Activated B cell treated with CpG ODN at 0.5 μM for 24 hours (primary cell): ENCODE measurements around the gene NOC3L. TPM values are rescaled to one million over a fixed set of nuclear protein-coding genes. Genes with fewer than 3 reads are reported as not detected.

Experiments used
- ATAC-seq: fragments of 200-7000 bp; cut with Tn5 transposase; one replicate; pipeline ENCODE4 v1.10.0; 2021; ENCODE audit warnings: low read depth, mild to moderate bottlenecking, moderate library complexity
- CTCF ChIA-PET: fragments of 350-600 bp; sonication (Branson Sonifier 250); formaldehyde crosslinking; loops from one replicate; lab custom pipeline; 2021; ENCODE audit warnings: antibody characterized with exemption; lab: Charles Lee
- POLR2A ChIA-PET: fragments of 350-600 bp; sonication (Branson Sonifier 250); formaldehyde crosslinking; loops from one replicate; lab custom pipeline; 2021; ENCODE audit warnings: antibody characterized with exemption; lab: Charles Lee
- DNase-seq: peaks from one replicate; pipeline ENCODE4 v3.0.0; 2022
- H3K27ac Mint-ChIP-seq: one replicate; pipeline ENCODE4 v1.8.0; 2020; ENCODE audit warnings: mixed read lengths
- H3K27me3 Mint-ChIP-seq: one replicate; pipeline ENCODE4 v1.8.0; 2021; ENCODE audit warnings: mixed read lengths
- H3K36me3 Mint-ChIP-seq: one replicate; pipeline ENCODE4 v1.8.0; 2021; ENCODE audit warnings: low read depth, mixed read lengths
- H3K4me1 Mint-ChIP-seq: one replicate; pipeline ENCODE4 v1.8.0; 2021; ENCODE audit warnings: mixed read lengths
- H3K4me3 Mint-ChIP-seq: one replicate; pipeline ENCODE4 v1.8.0; 2020; ENCODE audit warnings: mild to moderate bottlenecking, mixed read lengths
- H3K9me3 Mint-ChIP-seq: one replicate; pipeline ENCODE4 v1.8.0; 2020; ENCODE audit warnings: mixed read lengths
- CTCF ChIP-seq: fragments of 200-600 bp; IDR thresholded peaks from one replicate; pipeline ENCODE4 v1.8.0; 2022; ENCODE audit warnings: antibody characterized with exemption, mild to moderate bottlenecking
- intact Hi-C: fragments of 100-400 bp; cut with micrococcal nuclease; formaldehyde crosslinking; loops from one replicate; pipeline ENCODE4 v1.15.1; 2024
- total RNA-seq: library from RNA; stranded (reverse); gene quantifications from 2 replicates; pipeline ENCODE4 v1.2.3, GENCODE V29; 2022

Gene NOC3L
- total RNA-seq, 1 donor from 2014 or later: 50.8 TPM

GRCh38 chr10:94327649-94328048 is 35.1 kb downstream of the NOC3L start:
- Mint-ChIP-seq H3K4me3 (no peak overlapping the region), H3K4me1 (no peaks in the 10 kb centered on the region), H3K27me3 (no peaks in the 10 kb centered on the region), H3K9me3 (no peaks in the 10 kb centered on the region), H3K36me3 (peaks cover 82% of the 10 kb centered on the region), H3K27ac (no peak overlapping the region)
- ChIA-PET CTCF (no interaction called here), POLR2A (no interaction called here)
- no peak for TF ChIP-seq CTCF
- ATAC-seq (no peak), DNase-seq (no peak)
- intact Hi-C loops: no loop called here

- ChIA-PET POLR2A (no interaction called here), CTCF (interaction anchor here (1.1 kb wide), 1 partner anchor 15 kb away, joined by 4 read pairs; no protein-coding TSS in a partner anchor)
- no peak for DNase-seq
- H3K27ac Mint-ChIP-seq: no peak overlapping the region
- H3K9me3 Mint-ChIP-seq: no peaks in the 10 kb centered on the region
- TF ChIP-seq CTCF: no peak
- H3K27me3 Mint-ChIP-seq: no peaks in the 10 kb centered on the region
- intact Hi-C loops: loop anchor here (5.0 kb wide), 1 partner anchor 947 kb away; no protein-coding TSS in a partner anchor
- H3K4me1 Mint-ChIP-seq: no peaks in the 10 kb centered on the region
- no peak for ATAC-seq
- H3K4me3 Mint-ChIP-seq: no peak overlapping the region
- H3K36me3 Mint-ChIP-seq: peaks cover 74% of the 10 kb centered on the region
These were observed 38.0 kb downstream of the NOC3L start for GRCh38 chr10:94324609-94325233.

GRCh38 chr10:94320285-94320914 is 42.3 kb downstream of the NOC3L start:
- TF ChIP-seq CTCF: peak; percentile 40
- CTCF ChIA-PET: interaction anchor here (0.6 to 2.8 kb wide), 15 partner anchors 9 to 404 kb away, joined by 3 to 10 read pairs (median 3); no protein-coding TSS in a partner anchor
- Mint-ChIP-seq H3K4me3 (no peak overlapping the region), H3K27ac (no peak overlapping the region), H3K9me3 (no peaks in the 10 kb centered on the region), H3K27me3 (no peaks in the 10 kb centered on the region), H3K4me1 (no peaks in the 10 kb centered on the region), H3K36me3 (peaks cover 43% of the 10 kb centered on the region)
- intact Hi-C loops: loop anchor here (1.0 to 5.0 kb wide), 4 partner anchors 40 to 943 kb away; partner anchors contain the start of gene FRA10AC1
- POLR2A ChIA-PET: no interaction called here
- no peak for ATAC-seq
- DNase-seq: peak; percentile 27

- no peak for TF ChIP-seq CTCF
- Mint-ChIP-seq H3K4me3 (no peak overlapping the region), H3K4me1 (no peaks in the 10 kb centered on the region), H3K27ac (no peak overlapping the region), H3K9me3 (no peaks in the 10 kb centered on the region), H3K36me3 (peaks cover 10% of the 10 kb centered on the region), H3K27me3 (no peaks in the 10 kb centered on the region)
- ChIA-PET CTCF (no interaction called here), POLR2A (no interaction called here)
- no peak for ATAC-seq
- no peak for DNase-seq
- intact Hi-C loops: no loop called here
These were observed 46.2 kb downstream of the NOC3L start for GRCh38 chr10:94316560-94316959.

- ChIA-PET POLR2A (no interaction called here), CTCF (no interaction called here)
- H3K4me1 Mint-ChIP-seq: no peaks in the 10 kb centered on the region
- no peaks in the 10 kb centered on the region for H3K9me3 Mint-ChIP-seq
- intact Hi-C loops: no loop called here
- TF ChIP-seq CTCF: no peak
- no peak for DNase-seq
- H3K36me3 Mint-ChIP-seq: peaks cover 5% of the 10 kb centered on the region
- no peaks in the 10 kb centered on the region for H3K27me3 Mint-ChIP-seq
- ATAC-seq: no peak
- H3K4me3 Mint-ChIP-seq: no peak overlapping the region
- no peak overlapping the region for H3K27ac Mint-ChIP-seq
These were observed 46.7 kb downstream of the NOC3L start for GRCh38 chr10:94315975-94316464.
